Measurements from ENCODE around the gene ZC2HC1B. TPM values are rescaled to one million over a fixed set of nuclear protein-coding genes. Genes with fewer than 3 reads are reported as not detected.

The ZC2HC1B gene
- polyA plus RNA-seq, 1 of the 3 experiments (the other 2 are of a cell fraction) = not detected

DNA sequence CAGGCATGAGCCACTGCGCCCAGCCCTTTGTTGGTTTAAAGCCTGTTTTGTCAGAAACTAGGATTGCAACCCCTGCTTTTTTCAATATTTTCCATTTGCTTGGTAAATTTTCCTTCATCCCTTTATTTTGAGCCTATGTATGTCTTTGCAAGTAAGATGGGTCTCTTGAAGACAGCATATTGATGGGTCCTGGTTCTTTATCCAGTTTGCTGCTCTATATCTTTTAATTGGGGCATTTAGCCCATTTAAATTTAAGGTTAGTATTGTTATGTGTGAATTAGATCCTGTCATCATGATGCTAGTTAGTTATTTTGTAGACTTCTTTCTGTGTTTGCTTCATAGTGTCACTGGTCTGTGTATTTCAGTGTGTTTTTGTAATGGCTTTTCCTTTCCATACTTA, 46.8 kb downstream of the ZC2HC1B start:
- no peak for TF ChIP-seq MEF2A (IDR thresholded peaks at IDR 0.05; ENCODE audit: borderline replicate concordance, low read depth)
- TF ChIP-seq, protein P1, sequence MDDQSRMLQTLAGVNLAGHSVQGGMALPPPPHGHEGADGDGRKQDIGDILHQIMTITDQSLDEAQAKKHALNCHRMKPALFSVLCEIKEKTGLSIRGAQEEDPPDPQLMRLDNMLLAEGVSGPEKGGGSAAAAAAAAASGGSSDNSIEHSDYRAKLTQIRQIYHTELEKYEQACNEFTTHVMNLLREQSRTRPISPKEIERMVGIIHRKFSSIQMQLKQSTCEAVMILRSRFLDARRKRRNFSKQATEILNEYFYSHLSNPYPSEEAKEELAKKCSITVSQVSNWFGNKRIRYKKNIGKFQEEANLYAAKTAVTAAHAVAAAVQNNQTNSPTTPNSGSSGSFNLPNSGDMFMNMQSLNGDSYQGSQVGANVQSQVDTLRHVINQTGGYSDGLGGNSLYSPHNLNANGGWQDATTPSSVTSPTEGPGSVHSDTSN (IDR thresholded peaks at IDR 0.05) = no peak
- TF ChIP-seq, protein P2, sequence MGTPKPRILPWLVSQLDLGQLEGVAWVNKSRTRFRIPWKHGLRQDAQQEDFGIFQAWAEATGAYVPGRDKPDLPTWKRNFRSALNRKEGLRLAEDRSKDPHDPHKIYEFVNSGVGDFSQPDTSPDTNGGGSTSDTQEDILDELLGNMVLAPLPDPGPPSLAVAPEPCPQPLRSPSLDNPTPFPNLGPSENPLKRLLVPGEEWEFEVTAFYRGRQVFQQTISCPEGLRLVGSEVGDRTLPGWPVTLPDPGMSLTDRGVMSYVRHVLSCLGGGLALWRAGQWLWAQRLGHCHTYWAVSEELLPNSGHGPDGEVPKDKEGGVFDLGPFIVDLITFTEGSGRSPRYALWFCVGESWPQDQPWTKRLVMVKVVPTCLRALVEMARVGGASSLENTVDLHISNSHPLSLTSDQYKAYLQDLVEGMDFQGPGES (IDR thresholded peaks at IDR 0.05; ENCODE audit: low read depth, low read length) = no peak
- TF ChIP-seq TAF1 (IDR thresholded peaks at IDR 0.05; ENCODE audit: borderline replicate concordance, low read depth, low read length) = no peak
- no peak for TF ChIP-seq TCF12 (IDR thresholded peaks at IDR 0.05)
- no peak for TF ChIP-seq POLR2AphosphoS5 (IDR thresholded peaks at IDR 0.05; ENCODE audit: low read depth, low read length)
- no peak for TF ChIP-seq FOSL2 (IDR thresholded peaks at IDR 0.05; ENCODE audit: borderline replicate concordance, low read depth)
- TF ChIP-seq, protein P3, sequence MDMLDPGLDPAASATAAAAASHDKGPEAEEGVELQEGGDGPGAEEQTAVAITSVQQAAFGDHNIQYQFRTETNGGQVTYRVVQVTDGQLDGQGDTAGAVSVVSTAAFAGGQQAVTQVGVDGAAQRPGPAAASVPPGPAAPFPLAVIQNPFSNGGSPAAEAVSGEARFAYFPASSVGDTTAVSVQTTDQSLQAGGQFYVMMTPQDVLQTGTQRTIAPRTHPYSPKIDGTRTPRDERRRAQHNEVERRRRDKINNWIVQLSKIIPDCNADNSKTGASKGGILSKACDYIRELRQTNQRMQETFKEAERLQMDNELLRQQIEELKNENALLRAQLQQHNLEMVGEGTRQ (IDR thresholded peaks at IDR 0.05; ENCODE audit: borderline replicate concordance, low read depth, low read length) = no peak
- TF ChIP-seq MXI1 (IDR thresholded peaks at IDR 0.05; ENCODE audit: low read depth, low read length) = no peak
- TF ChIP-seq EZH2phosphoT487 (IDR thresholded peaks at IDR 0.05; ENCODE audit: borderline replicate concordance, low read depth) = no peak
- TF ChIP-seq, protein P4, sequence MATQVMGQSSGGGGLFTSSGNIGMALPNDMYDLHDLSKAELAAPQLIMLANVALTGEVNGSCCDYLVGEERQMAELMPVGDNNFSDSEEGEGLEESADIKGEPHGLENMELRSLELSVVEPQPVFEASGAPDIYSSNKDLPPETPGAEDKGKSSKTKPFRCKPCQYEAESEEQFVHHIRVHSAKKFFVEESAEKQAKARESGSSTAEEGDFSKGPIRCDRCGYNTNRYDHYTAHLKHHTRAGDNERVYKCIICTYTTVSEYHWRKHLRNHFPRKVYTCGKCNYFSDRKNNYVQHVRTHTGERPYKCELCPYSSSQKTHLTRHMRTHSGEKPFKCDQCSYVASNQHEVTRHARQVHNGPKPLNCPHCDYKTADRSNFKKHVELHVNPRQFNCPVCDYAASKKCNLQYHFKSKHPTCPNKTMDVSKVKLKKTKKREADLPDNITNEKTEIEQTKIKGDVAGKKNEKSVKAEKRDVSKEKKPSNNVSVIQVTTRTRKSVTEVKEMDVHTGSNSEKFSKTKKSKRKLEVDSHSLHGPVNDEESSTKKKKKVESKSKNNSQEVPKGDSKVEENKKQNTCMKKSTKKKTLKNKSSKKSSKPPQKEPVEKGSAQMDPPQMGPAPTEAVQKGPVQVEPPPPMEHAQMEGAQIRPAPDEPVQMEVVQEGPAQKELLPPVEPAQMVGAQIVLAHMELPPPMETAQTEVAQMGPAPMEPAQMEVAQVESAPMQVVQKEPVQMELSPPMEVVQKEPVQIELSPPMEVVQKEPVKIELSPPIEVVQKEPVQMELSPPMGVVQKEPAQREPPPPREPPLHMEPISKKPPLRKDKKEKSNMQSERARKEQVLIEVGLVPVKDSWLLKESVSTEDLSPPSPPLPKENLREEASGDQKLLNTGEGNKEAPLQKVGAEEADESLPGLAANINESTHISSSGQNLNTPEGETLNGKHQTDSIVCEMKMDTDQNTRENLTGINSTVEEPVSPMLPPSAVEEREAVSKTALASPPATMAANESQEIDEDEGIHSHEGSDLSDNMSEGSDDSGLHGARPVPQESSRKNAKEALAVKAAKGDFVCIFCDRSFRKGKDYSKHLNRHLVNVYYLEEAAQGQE (IDR thresholded peaks at IDR 0.05; ENCODE audit: low read depth, low read length) = no peak
- 13% methylated on average over 1 of the region's 1 CpG for WGBS (ENCODE audit: low lambda C conversion rate)
- Histone ChIP-seq H3K27ac (ENCODE audit: low read depth in 2 of 2, low read length in 1 of 2) (no peak overlapping the region), H3K4me3 (ENCODE audit: low read depth in 2 of 2, low read length in 1 of 2) (no peak overlapping the region), H3K9me2 (no peaks in the 10 kb centered on the region), H3F3A (replicated peaks; ENCODE audit: insufficient read depth) (no peaks in the 10 kb centered on the region), H3K9me3 (no peaks in the 10 kb centered on the region), H2AFZ (ENCODE audit: low read depth) (no peak overlapping the region), H3K27me3 (ENCODE audit: insufficient read depth) (no peaks in the 10 kb centered on the region), H3K4me2 (no peak overlapping the region), H3K9ac (no peak overlapping the region), H3K4me1 (ENCODE audit: control insufficient read depth in 1 of 2, insufficient read depth in 2 of 2, low read depth in 1 of 2, low read length in 1 of 2) (no peaks in the 10 kb centered on the region), H4K20me1 (ENCODE audit: insufficient read depth) (no peaks in the 10 kb centered on the region), H3K79me2 (ENCODE audit: insufficient read depth) (no peaks in the 10 kb centered on the region), H3K36me3 (replicated peaks in 1 of 2; ENCODE audit: control insufficient read depth in 1 of 2, insufficient read depth in 2 of 2, low read length in 1 of 2) (no peaks in the 10 kb centered on the region)
- CTCF ChIA-PET = no interaction called here
- DNase-seq = no peak
- POLR2A ChIA-PET = no interaction called here
